GM23338 (cell line): ENCODE results near the gene GOLGA1. TPM values are rescaled to one million over a fixed set of nuclear protein-coding genes. Genes with fewer than 3 reads are reported as not detected.
"Not testable (repeated sequence)": the region's sequence is repeated elsewhere in the genome, so short reads cannot be mapped to it uniquely, and the experiment has no call there.

Experiments
- ATAC-seq: fragments of 200-7000 bp; cut with Tn5 transposase; 3 replicates; pipeline ENCODE4 v1.9.1; 2020
- DNase-seq: peaks from one replicate; pipeline ENCODE4 v3.0.0-alpha.2; 2015; ENCODE audit warnings: low spot score
- H2AFZ ChIP-seq: fragments of 200-600 bp; sonication (generic); 2 replicates; pipeline ENCODE4 v1.8.0; 2016; ENCODE audit warnings: antibody characterized with exemption, mild to moderate bottlenecking, moderate library complexity
- H3F3A ChIP-seq: fragments of 200-600 bp; sonication (generic); replicated peaks from 2 replicates; pipeline ENCODE4 v1.8.0; 2017; ENCODE audit warnings: antibody characterized with exemption, mixed run types, low read depth
- H3K27ac ChIP-seq: fragments of 200-600 bp; sonication (generic); 2 replicates; pipeline ENCODE4 v1.6.1; 2016; ENCODE audit warnings: low read depth
- H3K27me3 ChIP-seq: fragments of 200-600 bp; sonication (generic); 2 replicates; pipeline ENCODE4 v1.8.0; 2016; ENCODE audit warnings: mild to moderate bottlenecking, mixed run types, moderate library complexity; ENCODE audit not compliant: insufficient read depth
- H3K36me3 ChIP-seq: fragments of 200-600 bp; sonication (generic); 2 replicates; pipeline ENCODE4 v1.8.0; 2016; ENCODE audit warnings: mild to moderate bottlenecking; ENCODE audit not compliant: insufficient read depth
- H3K4me1 ChIP-seq: fragments of 200-600 bp; sonication (generic); 2 replicates; pipeline ENCODE4 v1.8.0; 2016; ENCODE audit warnings: mild to moderate bottlenecking, moderate library complexity; ENCODE audit not compliant: insufficient read depth
- H3K4me2 ChIP-seq: fragments of 200-600 bp; sonication (generic); 2 replicates; pipeline ENCODE4 v1.7.1; 2017; ENCODE audit warnings: mixed run types
- H3K4me3 ChIP-seq: fragments of 200-600 bp; sonication (generic); 2 replicates; pipeline ENCODE4 v1.6.1; 2016; ENCODE audit warnings: mixed run types
- H3K79me2 ChIP-seq: fragments of 200-600 bp; sonication (generic); replicated peaks from 2 replicates; pipeline ENCODE4 v1.8.0; 2017; ENCODE audit warnings: mild to moderate bottlenecking; ENCODE audit not compliant: insufficient read depth
- H3K9me2 ChIP-seq: fragments of 200-600 bp; sonication (generic); 2 replicates; pipeline ENCODE4 v1.8.0; 2017; ENCODE audit not compliant: insufficient read depth
- H4K20me1 ChIP-seq: fragments of 200-600 bp; sonication (generic); replicated peaks from 2 replicates; pipeline ENCODE4 v1.8.0; 2017; ENCODE audit warnings: mild to moderate bottlenecking; ENCODE audit not compliant: insufficient read depth
- H3K27ac Mint-ChIP-seq: 2 replicates; pipeline ENCODE4 v1.8.0; 2020; ENCODE audit warnings: inconsistent platforms, mild to moderate bottlenecking, moderate library complexity, mixed read lengths
- H3K27me3 Mint-ChIP-seq: 3 replicates; pipeline ENCODE4 v1.8.0; 2022; ENCODE audit warnings: low read depth, mild to moderate bottlenecking, moderate library complexity, mixed read lengths, inconsistent platforms; ENCODE audit not compliant: insufficient read depth, poor library complexity
- H3K36me3 Mint-ChIP-seq: 3 replicates; pipeline ENCODE4 v1.8.0; 2021; ENCODE audit warnings: low read depth, mild to moderate bottlenecking, inconsistent platforms, moderate library complexity, mixed read lengths
- H3K4me1 Mint-ChIP-seq: 3 replicates; pipeline ENCODE4 v1.8.0; 2020; ENCODE audit warnings: mild to moderate bottlenecking, inconsistent platforms, mixed read lengths
- H3K4me3 Mint-ChIP-seq: 3 replicates; pipeline ENCODE4 v1.8.0; 2021; ENCODE audit warnings: moderate library complexity, mild to moderate bottlenecking, inconsistent platforms, mixed read lengths
- H3K9me3 Mint-ChIP-seq: 3 replicates; pipeline ENCODE4 v1.8.0; 2020; ENCODE audit warnings: moderate library complexity, mild to moderate bottlenecking, inconsistent platforms, mixed read lengths
- CREB1 ChIP-seq: fragments of 250-450 bp; sonication (Bioruptor Pico); IDR thresholded peaks from 2 replicates; pipeline ENCODE4 v1.5.0; 2020; ENCODE audit warnings: low read depth, mild to moderate bottlenecking, moderate library complexity
- CTCF ChIP-seq, 2 experiments: fragments of 200-600 bp in 1 of 2; sonication (generic) in 1 of 2; conservative IDR thresholded peaks; 2 replicates each; pipeline versions ENCODE4 v1.5.1 to v1.6.1; 2016 to 2017; ENCODE audit warnings: antibody characterized with exemption in 2 of 2, low read depth in 2 of 2, mild to moderate bottlenecking in 2 of 2, moderate library complexity in 1 of 2
- ETS1 ChIP-seq: IDR thresholded peaks from 2 replicates; pipeline ENCODE4 v1.6.1; 2016; ENCODE audit warnings: antibody characterized with exemption
- EZH2phosphoT487 ChIP-seq: fragments of 200-600 bp; sonication (generic); IDR thresholded peaks from one replicate; pipeline ENCODE4 v1.8.1; 2018; ENCODE audit warnings: antibody characterized with exemption; ENCODE audit not compliant: unreplicated experiment
- JUNB ChIP-seq: IDR thresholded peaks from one replicate; pipeline ENCODE4 v1.6.1; 2016; ENCODE audit warnings: antibody characterized with exemption; ENCODE audit not compliant: unreplicated experiment
- REST ChIP-seq: IDR thresholded peaks from one replicate; pipeline ENCODE4 v1.6.1; 2018; ENCODE audit warnings: antibody characterized with exemption; ENCODE audit not compliant: unreplicated experiment
- STAT1 ChIP-seq: IDR thresholded peaks from one replicate; pipeline ENCODE4 v1.6.1; 2016; ENCODE audit warnings: antibody characterized with exemption; ENCODE audit not compliant: unreplicated experiment
- ZNF114 ChIP-seq: fragments of 250-450 bp; sonication (Bioruptor Pico); IDR thresholded peaks from 2 replicates; pipeline ENCODE4 v1.5.0; 2020; ENCODE audit warnings: mild to moderate bottlenecking, moderate library complexity
- ZNF462 ChIP-seq: fragments of 250-450 bp; sonication (Bioruptor Pico); IDR thresholded peaks from 2 replicates; pipeline ENCODE4 v1.5.0; 2020; ENCODE audit warnings: mild to moderate bottlenecking, moderate library complexity
- polyA plus RNA-seq: library from polyadenylated mRNA; unstranded; fragments of >200 nt; fragmentation: Nextera tagmentation; extraction: Ambion mirVana; gene quantifications from 2 replicates; pipeline ENCODE4 v1.2.1, GENCODE V29; 2016
- total RNA-seq: library from RNA; depleted of rRNA; stranded (reverse); fragments of >200 nt; shearing (Covaris generic); gene quantifications from 2 replicates; pipeline ENCODE4 v1.2.3, GENCODE V29; 2014

GOLGA1 gene
- total and polyA plus RNA-seq, 2 experiments from 2014 or later = 6.1 to 8.0 TPM

DNA sequence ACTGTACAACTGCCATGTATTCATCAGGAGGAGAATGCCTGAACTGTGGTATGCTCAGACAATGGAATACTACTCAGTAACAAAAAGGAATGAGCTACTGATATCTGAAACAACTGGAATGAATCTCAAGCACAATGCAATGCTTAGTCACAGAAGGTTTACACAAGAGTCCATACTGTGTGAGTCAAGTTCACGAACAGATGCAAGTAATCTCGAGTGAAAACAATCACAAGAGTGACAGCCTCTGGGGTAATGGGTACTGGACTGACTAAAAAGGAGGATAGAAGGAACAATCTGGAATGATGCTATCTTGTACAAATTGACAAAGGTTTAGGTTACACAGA, 19.5 kb upstream of the GOLGA1 start:
- Histone ChIP-seq H4K20me1 (0 out of 2 replicates have a peak, but pooled peaks cover 3% of the 10 kb centered on the region), H2AFZ (no peak overlapping the region), H3K9me2 (no peaks in the 10 kb centered on the region), H3K27ac (no peak overlapping the region), H3K4me2 (no peak overlapping the region), H3F3A (no peaks in the 10 kb centered on the region), H3K79me2 (no peaks in the 10 kb centered on the region), H3K36me3 (no peaks in the 10 kb centered on the region), H3K27me3 (no peaks in the 10 kb centered on the region), H3K4me1 (no peaks in the 10 kb centered on the region), H3K4me3 (no peak overlapping the region)
- H3K4me3 Mint-ChIP-seq = no peak overlapping the region
- no peak for TF ChIP-seq ZNF114 (CRISPR knock-in tag)
- TF ChIP-seq REST = no peak
- TF ChIP-seq CREB1 (CRISPR knock-in tag) = no peak
- no peak for TF ChIP-seq ZNF462 (CRISPR knock-in tag)
- TF ChIP-seq STAT1 = no peak
- TF ChIP-seq JUNB = no peak
- TF ChIP-seq EZH2phosphoT487 = no peak
- TF ChIP-seq CTCF (conservative IDR thresholded peaks at IDR 0.05; ENCODE audit: low read depth in 2 of 2) = no peak
- no peak for TF ChIP-seq ETS1
- no peaks in the 10 kb centered on the region for H3K9me3 Mint-ChIP-seq
- peaks cover 5% of the 10 kb centered on the region; the same call in 1 of the 3 replicates for H3K36me3 Mint-ChIP-seq
- no peak for ATAC-seq
- H3K27me3 Mint-ChIP-seq = no peaks in the 10 kb centered on the region
- no peaks in the 10 kb centered on the region for H3K4me1 Mint-ChIP-seq
- H3K27ac Mint-ChIP-seq = no peak overlapping the region
- DNase-seq = no peak

- H3K4me1 Mint-ChIP-seq, H3K36me3 Mint-ChIP-seq, H3K4me3 ChIP-seq, H3K4me1 ChIP-seq, H3K36me3 ChIP-seq, H3K9me2 ChIP-seq, ATAC-seq, H3K4me2 ChIP-seq, DNase-seq, H3K27me3 ChIP-seq, H3K79me2 ChIP-seq, H2AFZ ChIP-seq, H3K9me3 Mint-ChIP-seq, H3K4me3 Mint-ChIP-seq, H3K27me3 Mint-ChIP-seq, H3K27ac ChIP-seq, H3F3A ChIP-seq, H4K20me1 ChIP-seq, H3K27ac Mint-ChIP-seq: not testable (repeated sequence)
These were observed 19.0 kb upstream of the GOLGA1 start for GRCh38 chr9:124959671-124960408.
